ENCODE results near the gene PVR.

DNA sequence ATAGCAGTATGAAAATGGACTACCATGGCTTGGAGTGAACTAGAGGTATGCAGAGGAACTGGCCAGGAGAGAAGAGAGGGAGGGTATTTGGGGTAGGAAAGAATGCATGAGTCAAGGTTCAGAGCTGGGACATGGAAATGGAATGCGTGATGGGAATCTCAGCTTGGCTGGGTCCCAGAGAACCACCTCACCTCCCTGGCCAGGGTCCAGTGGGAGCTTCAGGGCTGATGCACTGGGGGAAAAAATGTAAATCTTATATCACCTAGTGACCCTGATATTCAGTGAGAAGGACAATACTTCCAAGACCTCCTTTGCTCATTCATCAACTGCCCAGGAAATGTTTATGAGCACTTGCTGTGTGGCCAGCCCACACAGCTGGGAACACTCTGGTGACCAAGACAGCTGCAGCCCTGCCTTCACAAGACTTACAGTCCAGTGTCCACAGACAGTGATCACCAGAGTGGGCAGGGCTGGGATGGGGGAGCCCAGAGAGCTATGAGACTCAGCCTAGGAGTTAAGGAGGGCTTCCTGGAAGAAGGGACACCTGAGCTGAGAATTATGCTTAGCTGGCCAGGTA, 17.6 kb upstream of the PVR start:
- TF ChIP-seq SP1 (IDR thresholded peaks at IDR 0.05): no peak
- TF ChIP-seq FOXM1 (IDR thresholded peaks at IDR 0.05; ENCODE audit: borderline replicate concordance): no peak
- TF ChIP-seq SUZ12 (IDR thresholded peaks at IDR 0.05): no peak
